HepG2 (cell line): ENCODE measurements around the gene JADE2.

Experiments used
- BCLAF1 ChIP-seq: fragments of 450-650 bp; IDR thresholded peaks from 2 replicates; pipeline ENCODE4 v1.6.1; 2017; ENCODE audit warnings: mild to moderate bottlenecking
- NCOA5 ChIP-seq: sonication (generic); formaldehyde crosslinking; IDR thresholded peaks from 2 replicates; pipeline ENCODE4 v1.4.0; 2020; ENCODE audit warnings: missing genetic modification reagents

GRCh38 chr5:134500699-134501430, 24.6 kb upstream of the JADE2 start:
- TF ChIP-seq NCOA5 (no peak), BCLAF1 (no peak)
